ENCODE data around the gene AP1S2.
A peak's percentile ranks its signal among the peaks of the same experiment; 100 is the strongest.
"Not testable (repeated sequence)": the region's sequence is repeated elsewhere in the genome, so short reads cannot be mapped to it uniquely, and the experiment has no call there.

The AP1S2 gene

DNA sequence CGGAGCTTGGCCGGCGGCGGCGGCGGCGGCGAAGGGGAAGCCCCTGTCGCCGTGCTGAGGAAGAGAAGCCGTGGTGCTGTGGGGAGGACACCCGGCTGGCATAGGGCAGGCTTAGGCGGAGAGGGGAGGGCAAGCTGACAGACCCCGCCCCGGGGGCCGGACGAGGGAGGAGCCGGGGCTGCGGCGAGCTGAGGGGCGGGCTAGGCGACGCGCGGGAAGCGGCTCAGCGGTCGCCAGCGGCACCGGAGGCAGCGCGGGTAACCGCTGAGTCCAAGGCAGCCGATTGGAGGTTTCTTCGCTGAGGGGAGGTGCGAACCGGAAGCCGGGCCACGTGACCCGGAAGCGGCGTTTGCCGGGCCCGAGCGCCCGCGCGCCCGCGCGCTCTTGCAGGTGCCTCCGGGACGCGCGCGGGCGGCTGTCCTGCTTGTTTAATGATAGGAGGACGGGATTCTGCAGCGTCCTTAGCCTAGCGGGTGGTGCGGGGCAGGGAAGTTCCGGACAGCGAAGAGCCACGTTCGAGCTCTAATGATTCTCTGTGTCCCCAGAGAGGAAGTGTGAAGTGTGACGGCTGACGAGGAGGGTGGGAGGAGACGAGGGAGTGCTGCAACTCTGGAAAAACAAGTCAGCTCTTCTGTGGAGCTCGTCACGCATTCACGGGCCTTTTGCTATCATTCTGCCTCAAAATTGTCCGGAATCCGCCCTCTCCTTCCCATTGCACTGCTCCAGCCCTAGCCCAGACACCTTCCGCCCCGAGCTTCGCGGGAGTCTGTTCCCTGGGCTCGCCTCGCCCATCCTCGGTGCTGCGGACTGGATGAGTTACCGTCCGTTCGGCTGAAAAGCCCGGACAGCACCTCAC, at the start of gene AP1S2:
TSS of gene AP1S2 (minus strand) at position 102 of the 856 bp plus-strand sequence. CDS start 2,289 bp downstream, outside the sequence.
- H3K4me1 Mint-ChIP-seq: peaks cover 22% of the 10 kb centered on the region
- peak within 1 kb of the TSS; percentile 95 for H3K27ac Mint-ChIP-seq
- peaks cover 11% of the 10 kb centered on the region for H3K36me3 Mint-ChIP-seq (ENCODE audit: low read depth)
- H3K9me3 Mint-ChIP-seq: no peaks in the 10 kb centered on the region
- ATAC-seq (peak; percentile 99), DNase-seq (peak; percentile 88)
- no peaks in the 10 kb centered on the region for H3K27me3 Mint-ChIP-seq
- peak within 1 kb of the TSS; percentile 86 for H3K4me3 Mint-ChIP-seq

DNA sequence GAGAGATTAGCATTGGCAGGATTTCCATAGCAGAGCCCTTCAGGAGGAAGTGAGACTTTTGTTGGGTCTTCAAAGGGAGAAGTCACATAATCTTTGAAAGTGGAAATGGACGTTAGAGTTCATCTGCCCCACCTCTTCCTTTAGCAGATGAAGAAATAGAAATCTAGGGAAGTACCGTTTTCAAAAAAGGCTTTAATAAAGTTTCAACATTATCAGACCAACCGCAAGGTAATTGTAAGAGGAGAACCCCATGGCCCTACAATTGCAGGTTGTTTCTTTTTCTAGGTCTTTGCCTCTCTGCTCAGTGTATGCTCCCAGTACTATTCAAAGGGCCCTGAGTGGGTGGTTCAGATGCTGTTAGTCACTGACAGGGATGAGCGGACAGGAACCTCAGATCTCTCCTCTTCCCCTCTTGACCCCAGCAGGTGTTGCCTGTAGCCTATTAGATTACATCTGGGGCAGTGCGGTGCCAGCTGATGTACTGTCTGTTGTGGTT, 48.6 kb upstream of the AP1S2 start:
- H3K27me3 Mint-ChIP-seq: peaks cover 1% of the 10 kb centered on the region
- peaks cover 6% of the 10 kb centered on the region for H3K9me3 Mint-ChIP-seq
- H3K27ac Mint-ChIP-seq: no peak overlapping the region
- H3K4me1 Mint-ChIP-seq: peaks cover 5% of the 10 kb centered on the region
- no peak overlapping the region for H3K4me3 Mint-ChIP-seq
- no peaks in the 10 kb centered on the region for H3K36me3 Mint-ChIP-seq (ENCODE audit: low read depth)
- DNase-seq (peak; percentile 4), ATAC-seq (peak; percentile 93)

DNA sequence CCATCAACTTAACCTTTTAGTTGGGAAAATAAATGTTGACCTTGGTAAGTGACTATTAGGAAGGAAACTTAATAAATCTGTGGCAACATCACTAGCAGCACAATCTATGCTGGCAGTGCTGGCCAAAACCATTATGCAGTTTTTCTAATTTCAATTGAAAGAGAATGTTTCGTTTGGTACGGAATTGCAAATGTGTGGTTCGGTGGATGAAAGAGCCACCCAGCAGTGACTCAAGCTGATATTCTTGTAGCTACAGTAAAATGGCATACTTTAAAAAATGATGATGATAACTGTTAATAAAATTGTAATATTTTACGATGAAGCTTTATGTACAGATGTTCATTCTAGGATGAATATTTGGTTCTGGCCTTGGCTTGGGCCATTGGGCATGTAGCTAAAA, 40.7 kb upstream of the AP1S2 start:
- Mint-ChIP-seq H3K4me3 (no peak overlapping the region), H3K27me3 (peaks cover 2% of the 10 kb centered on the region), H3K4me1 (no peaks in the 10 kb centered on the region), H3K36me3 (ENCODE audit: low read depth) (no peaks in the 10 kb centered on the region), H3K9me3 (peaks cover 4% of the 10 kb centered on the region), H3K27ac (no peak overlapping the region)
- ATAC-seq (no peak), DNase-seq (no peak)

DNA sequence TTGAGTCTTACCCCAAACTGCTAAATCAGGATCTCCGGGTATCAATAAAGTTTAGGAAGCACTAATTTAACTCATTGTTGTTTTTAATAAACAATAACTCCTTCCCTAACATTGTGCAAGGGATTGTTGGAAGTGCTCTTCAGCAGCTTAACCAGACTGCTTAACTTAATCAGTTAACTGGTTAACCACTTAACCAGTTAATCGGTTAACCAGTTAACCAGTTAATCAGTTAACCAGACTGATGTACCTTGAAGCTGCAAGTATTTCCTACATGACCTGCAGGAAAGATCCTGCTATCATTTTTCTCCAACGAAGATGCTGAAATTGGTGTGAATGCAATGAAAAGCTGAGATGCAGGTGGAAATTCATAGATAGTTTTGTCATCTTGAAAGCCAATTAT, 40.1 kb upstream of the AP1S2 start:
- Mint-ChIP-seq H3K36me3 (ENCODE audit: low read depth) (no peaks in the 10 kb centered on the region), H3K4me3 (no peak overlapping the region), H3K27me3 (peaks cover 2% of the 10 kb centered on the region), H3K9me3 (peaks cover 4% of the 10 kb centered on the region), H3K4me1 (no peaks in the 10 kb centered on the region), H3K27ac (no peak overlapping the region)
- DNase-seq: no peak
- ATAC-seq: no peak

DNA sequence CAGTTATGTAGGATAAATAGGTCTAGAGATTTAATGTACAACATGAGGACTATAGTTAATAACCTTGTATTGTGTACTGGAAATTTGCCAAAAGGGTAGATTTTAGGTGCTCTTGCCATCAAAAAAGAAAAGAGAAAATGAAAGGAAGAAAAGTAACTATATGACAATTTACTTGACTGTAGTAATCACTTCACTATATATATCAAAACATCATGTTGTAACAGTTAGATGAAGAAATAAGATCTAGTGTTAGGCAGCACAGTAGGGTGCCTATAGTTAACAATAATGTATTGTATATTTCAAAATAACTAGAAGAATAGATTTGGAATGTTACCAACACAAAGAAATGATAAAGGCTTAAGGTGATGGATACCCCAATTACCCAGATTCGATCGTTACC, 35.9 kb upstream of the AP1S2 start:
- Mint-ChIP-seq H3K27me3 (no peaks in the 10 kb centered on the region), H3K36me3 (ENCODE audit: low read depth) (no peaks in the 10 kb centered on the region), H3K9me3 (no peaks in the 10 kb centered on the region), H3K4me1 (no peaks in the 10 kb centered on the region), H3K4me3 (no peak overlapping the region), H3K27ac (no peak overlapping the region)
- ATAC-seq (no peak), DNase-seq (no peak)

DNA sequence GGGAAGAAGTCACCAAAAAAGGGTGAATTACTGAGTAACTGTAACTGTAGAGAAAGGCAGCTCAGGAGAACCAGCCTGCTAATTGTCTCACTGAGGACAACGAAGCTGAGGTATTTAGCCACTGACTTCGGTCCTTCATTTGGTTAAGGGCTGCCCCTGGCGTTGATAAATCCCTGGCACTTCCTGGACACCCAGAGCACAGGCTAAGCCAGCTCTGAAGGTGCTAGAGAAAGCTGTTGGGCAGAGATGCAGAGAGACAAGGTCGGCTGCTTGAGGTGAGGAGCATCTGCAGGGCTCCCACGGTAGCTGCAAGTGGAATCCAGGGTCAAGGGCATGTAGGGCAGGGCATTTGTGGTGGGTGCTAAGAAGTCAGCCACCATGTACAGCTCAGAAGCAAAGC, 33.4 kb upstream of the AP1S2 start:
- Mint-ChIP-seq H3K27me3 (no peaks in the 10 kb centered on the region), H3K9me3 (no peaks in the 10 kb centered on the region), H3K4me1 (peaks cover 8% of the 10 kb centered on the region), H3K36me3 (ENCODE audit: low read depth) (no peaks in the 10 kb centered on the region), H3K4me3 (no peak overlapping the region), H3K27ac (no peak overlapping the region)
- DNase-seq (no peak), ATAC-seq (no peak)

DNA sequence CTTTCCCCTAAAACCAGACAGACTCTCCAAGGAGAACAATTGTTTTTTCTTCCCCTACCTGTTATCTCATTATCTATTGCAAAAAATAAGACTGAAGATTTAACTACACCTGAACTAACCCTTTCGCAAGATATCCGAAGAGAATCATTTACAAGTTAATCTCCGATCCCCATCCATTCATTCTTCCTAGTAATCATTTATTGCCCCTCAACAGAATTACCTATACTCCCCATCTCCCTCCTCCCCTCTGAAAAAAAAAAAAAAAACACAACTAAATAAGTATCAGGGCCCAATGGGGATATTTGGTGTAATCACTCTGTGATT, 28.9 kb upstream of the AP1S2 start:
- Mint-ChIP-seq H3K27me3 (no peaks in the 10 kb centered on the region), H3K4me1 (peaks cover 26% of the 10 kb centered on the region), H3K27ac (peak overlapping the region; percentile 61), H3K4me3 (peak overlapping the region; percentile 23), H3K36me3 (ENCODE audit: low read depth) (peaks cover 6% of the 10 kb centered on the region), H3K9me3 (no peaks in the 10 kb centered on the region)
- no peak for ATAC-seq
- DNase-seq: no peak

DNA sequence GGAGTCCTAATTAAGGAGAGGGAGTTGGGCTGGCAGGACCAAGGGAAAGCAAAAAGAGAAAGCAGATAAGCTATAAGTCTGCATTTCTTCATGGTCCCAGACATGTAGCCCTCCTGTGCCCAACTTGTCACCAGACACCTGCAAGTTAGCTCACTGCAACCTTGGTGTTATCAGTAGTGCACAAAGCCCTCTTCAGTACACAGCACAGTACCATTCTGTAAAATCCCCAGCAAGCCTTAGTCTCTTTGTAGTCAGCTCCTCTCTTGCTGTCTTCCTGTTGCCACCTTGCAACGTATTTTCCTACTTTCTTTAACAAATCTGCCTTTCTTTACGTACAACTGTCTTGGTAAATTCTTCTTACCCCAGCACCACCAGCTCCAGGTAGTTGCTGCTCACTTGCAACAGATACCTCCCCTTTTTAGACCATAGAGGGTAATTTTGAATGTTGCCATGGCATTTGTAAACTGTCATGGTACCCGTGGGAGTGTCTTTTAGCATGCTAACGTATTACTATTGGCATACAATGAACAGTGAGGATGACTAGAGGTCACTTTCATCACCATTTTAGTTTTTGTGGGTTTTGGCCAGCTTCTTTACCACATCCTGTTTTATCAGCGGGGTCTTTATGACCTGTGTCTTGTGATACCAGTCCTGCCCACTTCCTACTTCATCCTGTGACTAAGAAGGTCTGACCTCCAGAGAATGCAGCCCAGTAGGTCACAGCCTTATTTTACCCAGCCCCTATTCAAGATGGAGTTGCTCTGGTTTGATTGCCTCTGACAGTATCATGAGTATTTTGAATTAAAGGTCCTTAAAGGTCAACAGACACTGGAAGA, 28.3 kb upstream of the AP1S2 start:
- Mint-ChIP-seq H3K27ac (peak overlapping the region; percentile 61), H3K9me3 (no peaks in the 10 kb centered on the region), H3K4me1 (peaks cover 31% of the 10 kb centered on the region), H3K36me3 (ENCODE audit: low read depth) (peaks cover 8% of the 10 kb centered on the region), H3K4me3 (peak overlapping the region; percentile 23), H3K27me3 (no peaks in the 10 kb centered on the region)
- ATAC-seq (peak; percentile 92), DNase-seq (no peak)

DNA sequence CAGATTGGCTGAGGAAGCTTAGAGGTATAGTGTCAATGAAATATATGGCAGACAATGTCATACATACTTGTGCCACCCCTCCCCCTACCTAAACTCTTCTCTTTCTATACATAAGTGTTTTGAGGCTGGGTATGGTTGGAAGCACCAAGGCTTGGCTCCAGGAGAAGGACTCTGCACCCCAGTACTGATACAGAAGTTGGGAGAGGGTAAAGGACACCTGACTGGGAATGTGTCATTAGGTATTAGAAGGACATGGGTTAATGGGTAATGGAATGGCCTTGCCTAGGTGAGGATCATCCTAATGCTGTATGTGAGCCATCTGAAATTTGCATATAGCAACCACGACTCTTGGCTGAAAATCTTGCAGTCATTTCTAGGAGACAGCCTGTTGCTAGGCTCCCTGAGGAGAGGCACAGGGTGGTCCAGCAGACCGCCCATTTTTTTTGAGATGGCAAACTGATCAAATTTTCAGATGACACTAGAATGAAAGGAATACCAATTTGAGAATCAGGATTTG, 26.8 kb upstream of the AP1S2 start:
- no peak overlapping the region for H3K4me3 Mint-ChIP-seq
- no peaks in the 10 kb centered on the region for H3K27me3 Mint-ChIP-seq
- no peak for DNase-seq
- no peak for ATAC-seq
- H3K36me3 Mint-ChIP-seq (ENCODE audit: low read depth): peaks cover 8% of the 10 kb centered on the region
- no peaks in the 10 kb centered on the region for H3K9me3 Mint-ChIP-seq
- H3K27ac Mint-ChIP-seq: no peak overlapping the region
- peaks cover 32% of the 10 kb centered on the region for H3K4me1 Mint-ChIP-seq

DNA sequence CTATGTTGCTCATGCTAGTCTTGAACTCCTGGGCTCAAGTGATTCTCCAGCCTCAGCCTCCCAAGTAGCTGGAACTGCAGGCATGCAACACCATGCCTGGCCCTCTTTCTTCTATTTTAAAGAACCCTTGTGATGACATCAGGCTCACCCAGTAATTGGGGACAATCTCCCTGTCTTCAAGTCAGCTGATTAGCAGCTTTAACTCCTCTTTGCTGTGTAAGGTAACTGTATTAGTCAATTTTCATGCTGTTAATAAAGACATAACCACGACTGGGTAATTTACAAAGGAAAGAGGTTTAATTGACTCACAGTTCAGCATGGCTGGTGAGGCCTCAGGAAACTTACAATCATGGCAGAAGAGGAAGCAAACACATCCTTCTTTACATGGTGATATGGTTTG, 23.3 kb upstream of the AP1S2 start:
- not testable (repeated sequence) for H3K9me3 Mint-ChIP-seq; H3K27me3 Mint-ChIP-seq; H3K36me3 Mint-ChIP-seq (ENCODE audit: low read depth); DNase-seq; H3K4me3 Mint-ChIP-seq; H3K27ac Mint-ChIP-seq
- H3K4me1 Mint-ChIP-seq: peaks cover 23% of the 10 kb centered on the region
- peak; percentile 49 for ATAC-seq

DNA sequence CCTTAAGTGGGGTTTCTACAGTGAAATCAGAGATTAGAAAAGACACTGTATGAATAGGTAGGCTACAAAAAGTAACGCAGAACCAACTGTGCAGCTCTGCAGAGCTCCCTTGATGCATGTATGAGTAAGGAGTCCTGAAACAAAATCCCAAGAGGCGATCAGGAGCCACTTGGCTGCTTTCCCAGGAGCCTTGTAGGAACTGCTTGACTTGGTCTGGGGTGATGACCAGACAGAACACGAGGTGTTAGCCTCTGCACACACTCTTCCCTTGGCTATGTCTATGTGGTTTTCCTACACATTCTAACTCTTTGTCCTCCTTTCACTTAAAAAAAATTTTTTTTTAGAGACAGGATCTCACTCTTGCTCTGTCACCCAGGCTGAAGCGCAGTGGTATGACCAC, 22.8 kb upstream of the AP1S2 start:
- H3K27ac Mint-ChIP-seq: no peak overlapping the region
- H3K4me1 Mint-ChIP-seq: peaks cover 17% of the 10 kb centered on the region
- no peak for ATAC-seq
- no peak for DNase-seq
- no peaks in the 10 kb centered on the region for H3K27me3 Mint-ChIP-seq
- H3K4me3 Mint-ChIP-seq: no peak overlapping the region
- no peaks in the 10 kb centered on the region for H3K9me3 Mint-ChIP-seq
- peaks cover 8% of the 10 kb centered on the region for H3K36me3 Mint-ChIP-seq (ENCODE audit: low read depth)

DNA sequence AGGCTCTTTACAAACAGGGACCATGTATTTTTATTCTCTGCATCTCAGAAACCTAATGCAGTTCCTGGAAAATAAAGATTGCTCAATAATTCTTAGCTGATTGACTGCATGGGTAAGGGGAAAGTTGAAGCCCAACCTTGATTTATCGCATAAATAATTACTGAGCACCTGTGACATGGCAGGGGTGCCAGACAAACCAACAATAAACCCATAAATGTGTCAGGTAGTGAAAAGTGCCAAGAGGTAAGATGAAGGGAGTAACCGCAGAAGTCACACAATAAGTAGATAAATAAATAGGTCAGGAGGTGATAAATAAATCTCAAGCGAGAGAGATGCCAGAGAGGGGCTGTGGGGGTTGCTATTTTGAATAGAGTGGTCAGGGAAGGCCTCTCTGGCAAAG, 20.1 kb upstream of the AP1S2 start:
- Mint-ChIP-seq H3K4me1 (peaks cover 10% of the 10 kb centered on the region), H3K27ac (no peak overlapping the region), H3K4me3 (no peak overlapping the region), H3K9me3 (no peaks in the 10 kb centered on the region), H3K36me3 (ENCODE audit: low read depth) (peaks cover 6% of the 10 kb centered on the region), H3K27me3 (peaks cover 2% of the 10 kb centered on the region)
- DNase-seq: no peak
- ATAC-seq: no peak

DNA sequence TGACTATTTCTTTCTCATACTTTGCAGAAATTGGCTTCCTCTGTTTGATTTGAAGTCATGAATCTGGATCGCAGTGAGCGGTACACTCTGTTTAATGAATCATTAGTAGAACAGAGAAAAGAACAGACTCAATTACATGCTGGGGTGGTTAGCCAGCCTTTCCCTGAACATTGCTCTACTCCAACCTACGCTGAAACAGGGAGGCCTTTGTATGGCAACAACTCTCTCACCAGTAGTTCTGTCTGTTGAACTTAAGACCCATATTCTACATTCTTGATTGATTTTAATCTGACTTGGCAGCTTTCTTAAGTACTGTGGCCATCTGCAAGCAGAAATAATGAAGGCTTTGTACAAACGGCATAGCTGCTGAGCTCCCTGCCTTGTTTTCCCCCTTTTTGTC, 19.0 kb upstream of the AP1S2 start:
- H3K27ac Mint-ChIP-seq: no peak overlapping the region

DNA sequence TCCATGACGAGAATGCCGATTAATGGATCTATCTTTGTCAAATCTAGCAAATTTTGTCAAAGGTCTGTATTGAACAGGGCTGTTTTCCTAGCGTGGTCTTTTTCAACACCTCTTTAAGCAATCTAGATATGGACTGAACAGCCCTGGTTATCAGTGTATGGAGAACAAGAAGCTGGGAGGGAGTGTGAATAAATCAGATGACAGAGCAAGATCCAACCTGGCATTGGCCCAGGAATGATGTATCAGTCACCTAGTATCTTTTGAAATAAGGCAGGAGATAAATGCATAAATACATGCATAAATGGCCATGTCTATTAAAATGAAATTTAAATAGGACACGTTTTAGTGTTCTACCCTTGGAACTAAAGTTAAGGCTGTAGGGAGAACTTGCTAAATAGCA, 15.7 kb upstream of the AP1S2 start:
- ATAC-seq (no peak), DNase-seq (no peak)
- Mint-ChIP-seq H3K4me3 (no peak overlapping the region), H3K27ac (no peak overlapping the region), H3K4me1 (no peaks in the 10 kb centered on the region), H3K27me3 (peaks cover 2% of the 10 kb centered on the region), H3K36me3 (ENCODE audit: low read depth) (no peaks in the 10 kb centered on the region), H3K9me3 (no peaks in the 10 kb centered on the region)

More for the DNA sequence above, 19.0 kb upstream of the AP1S2 start:
- Mint-ChIP-seq H3K36me3 (ENCODE audit: low read depth) (peaks cover 3% of the 10 kb centered on the region), H3K4me3 (no peak overlapping the region), H3K4me1 (peaks cover 6% of the 10 kb centered on the region), H3K9me3 (no peaks in the 10 kb centered on the region), H3K27me3 (peaks cover 2% of the 10 kb centered on the region)
- ATAC-seq (no peak), DNase-seq (no peak)

DNA sequence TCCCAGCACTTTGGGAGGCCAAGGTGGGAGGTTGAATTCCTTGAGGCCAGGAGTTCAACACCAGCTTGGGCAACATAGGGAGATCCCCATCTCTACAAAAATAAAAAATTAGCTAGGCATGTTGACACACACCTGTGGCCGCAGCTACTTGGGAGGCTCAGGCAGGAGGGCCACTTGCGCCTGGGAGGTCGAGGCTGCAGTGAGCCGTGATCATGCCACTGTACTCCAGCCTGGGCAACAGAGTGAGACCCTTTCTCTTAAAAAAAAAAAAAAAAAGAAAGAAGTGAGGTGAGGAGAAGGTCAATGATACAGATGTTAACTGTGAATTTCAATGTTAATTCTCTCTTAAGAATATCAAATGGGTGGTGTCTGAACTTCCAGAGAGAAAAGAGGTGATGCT, 15.1 kb upstream of the AP1S2 start:
- no peak for ATAC-seq
- Mint-ChIP-seq H3K9me3 (no peaks in the 10 kb centered on the region), H3K36me3 (ENCODE audit: low read depth) (no peaks in the 10 kb centered on the region), H3K27ac (no peak overlapping the region), H3K4me3 (no peak overlapping the region), H3K27me3 (peaks cover 2% of the 10 kb centered on the region), H3K4me1 (no peaks in the 10 kb centered on the region)
- no peak for DNase-seq
